ENCODE data around the gene TMEM250. TPM values are rescaled to one million over a fixed set of nuclear protein-coding genes. Genes with fewer than 3 reads are reported as not detected.

The TMEM250 gene
- total RNA-seq, 1 donor from 2014 or later, result 37.5 TPM

DNA sequence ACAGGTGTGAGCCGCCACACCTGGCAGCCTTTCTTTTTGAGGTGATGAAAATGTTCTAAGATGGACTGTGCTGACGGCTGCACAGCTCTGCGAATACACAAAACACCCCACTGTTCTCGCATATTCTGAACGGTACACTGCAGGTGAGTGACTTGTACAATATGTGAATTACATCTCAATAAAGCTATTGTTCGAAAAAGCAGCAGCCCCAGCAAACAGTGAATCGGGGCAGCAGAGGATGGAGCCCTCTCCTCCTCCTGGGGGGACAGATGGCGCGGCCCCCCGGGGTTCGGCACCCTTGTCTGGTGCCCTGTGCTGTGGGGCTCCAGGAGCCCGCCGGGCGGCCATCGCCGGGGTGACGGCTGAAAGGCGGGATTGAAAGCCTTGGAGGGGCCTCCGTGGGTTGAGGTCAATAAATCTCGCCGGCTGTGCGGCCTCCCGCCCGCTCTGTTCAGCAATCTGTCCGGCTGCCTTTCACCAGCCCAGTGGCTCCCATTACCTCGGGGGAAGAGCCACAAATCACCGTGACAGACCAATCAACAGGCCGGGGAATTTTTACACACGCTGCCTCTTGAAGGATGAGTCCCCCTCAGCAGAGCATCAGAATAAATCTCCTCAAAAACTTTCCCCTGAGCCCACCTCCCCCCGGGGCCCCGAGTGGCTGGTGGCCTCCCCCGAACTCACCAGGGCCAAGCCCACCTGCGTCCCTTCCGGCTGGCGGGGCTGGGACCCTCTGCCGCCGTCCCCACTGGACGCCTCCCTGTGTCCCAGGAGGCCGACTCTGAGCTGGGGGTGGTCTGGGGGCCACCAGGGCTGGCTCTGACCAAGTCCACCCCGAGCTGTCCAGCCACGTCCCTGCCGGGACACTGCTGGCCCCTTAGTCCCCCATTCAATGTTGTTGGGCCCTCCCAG is 37.8 kb upstream of the TMEM250 start:
- TF ChIP-seq, protein P1, sequence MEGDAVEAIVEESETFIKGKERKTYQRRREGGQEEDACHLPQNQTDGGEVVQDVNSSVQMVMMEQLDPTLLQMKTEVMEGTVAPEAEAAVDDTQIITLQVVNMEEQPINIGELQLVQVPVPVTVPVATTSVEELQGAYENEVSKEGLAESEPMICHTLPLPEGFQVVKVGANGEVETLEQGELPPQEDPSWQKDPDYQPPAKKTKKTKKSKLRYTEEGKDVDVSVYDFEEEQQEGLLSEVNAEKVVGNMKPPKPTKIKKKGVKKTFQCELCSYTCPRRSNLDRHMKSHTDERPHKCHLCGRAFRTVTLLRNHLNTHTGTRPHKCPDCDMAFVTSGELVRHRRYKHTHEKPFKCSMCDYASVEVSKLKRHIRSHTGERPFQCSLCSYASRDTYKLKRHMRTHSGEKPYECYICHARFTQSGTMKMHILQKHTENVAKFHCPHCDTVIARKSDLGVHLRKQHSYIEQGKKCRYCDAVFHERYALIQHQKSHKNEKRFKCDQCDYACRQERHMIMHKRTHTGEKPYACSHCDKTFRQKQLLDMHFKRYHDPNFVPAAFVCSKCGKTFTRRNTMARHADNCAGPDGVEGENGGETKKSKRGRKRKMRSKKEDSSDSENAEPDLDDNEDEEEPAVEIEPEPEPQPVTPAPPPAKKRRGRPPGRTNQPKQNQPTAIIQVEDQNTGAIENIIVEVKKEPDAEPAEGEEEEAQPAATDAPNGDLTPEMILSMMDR (conservative IDR thresholded peaks at IDR 0.05; ENCODE audit: low read depth, low read length), result no peak
- no peak for DNase-seq (ENCODE audit: low read depth)
- H3K4me3 ChIP-seq (ENCODE audit: low read depth, low read length), result no peak overlapping the region

DNA sequence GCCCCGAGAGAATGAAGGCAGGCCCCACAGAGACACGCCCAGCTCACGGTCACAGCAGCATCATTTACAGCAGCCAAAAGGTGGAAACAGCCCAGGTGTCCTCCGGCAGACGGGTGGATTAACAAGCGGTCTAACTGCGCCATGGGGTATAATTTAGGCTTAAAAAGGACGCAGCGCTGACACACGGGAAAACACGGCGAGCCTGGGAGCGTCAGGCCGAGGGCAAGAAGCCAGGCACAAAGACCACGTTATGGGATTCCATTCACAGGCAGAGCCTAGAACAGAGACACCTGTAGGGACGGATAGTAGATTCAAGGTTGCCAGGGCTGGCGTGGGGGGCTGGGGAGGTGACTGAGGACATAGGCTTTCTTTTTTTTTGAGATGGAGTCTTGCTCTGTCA is 36.9 kb upstream of the TMEM250 start:
- TF ChIP-seq, protein P1 (conservative IDR thresholded peaks at IDR 0.05; ENCODE audit: low read depth, low read length), result no peak
- no peak for DNase-seq (ENCODE audit: low read depth)
- no peak overlapping the region for H3K4me3 ChIP-seq (ENCODE audit: low read depth, low read length)

DNA sequence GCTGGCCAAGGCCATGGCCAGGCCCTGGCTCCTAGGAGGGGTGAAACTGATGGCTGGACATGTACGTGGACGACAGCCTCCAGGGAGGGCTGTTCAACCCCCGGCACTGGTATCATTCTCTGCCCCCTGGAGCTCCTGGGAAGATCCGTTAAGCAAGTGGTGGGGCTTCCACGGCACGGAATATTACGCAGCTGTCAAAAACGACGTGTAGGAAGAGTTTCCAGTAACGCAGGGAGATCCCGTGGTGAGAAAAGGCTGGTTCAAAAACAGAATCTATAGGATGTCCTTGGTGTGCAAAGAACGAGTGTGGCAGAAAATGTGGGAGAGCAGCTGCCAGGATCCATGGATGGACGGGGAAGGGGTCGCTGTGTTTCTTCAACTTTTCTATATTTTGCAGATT is 36.3 kb upstream of the TMEM250 start:
- TF ChIP-seq, protein P1 (conservative IDR thresholded peaks at IDR 0.05; ENCODE audit: low read depth, low read length), result no peak
- H3K4me3 ChIP-seq (ENCODE audit: low read depth, low read length), result no peak overlapping the region

DNA sequence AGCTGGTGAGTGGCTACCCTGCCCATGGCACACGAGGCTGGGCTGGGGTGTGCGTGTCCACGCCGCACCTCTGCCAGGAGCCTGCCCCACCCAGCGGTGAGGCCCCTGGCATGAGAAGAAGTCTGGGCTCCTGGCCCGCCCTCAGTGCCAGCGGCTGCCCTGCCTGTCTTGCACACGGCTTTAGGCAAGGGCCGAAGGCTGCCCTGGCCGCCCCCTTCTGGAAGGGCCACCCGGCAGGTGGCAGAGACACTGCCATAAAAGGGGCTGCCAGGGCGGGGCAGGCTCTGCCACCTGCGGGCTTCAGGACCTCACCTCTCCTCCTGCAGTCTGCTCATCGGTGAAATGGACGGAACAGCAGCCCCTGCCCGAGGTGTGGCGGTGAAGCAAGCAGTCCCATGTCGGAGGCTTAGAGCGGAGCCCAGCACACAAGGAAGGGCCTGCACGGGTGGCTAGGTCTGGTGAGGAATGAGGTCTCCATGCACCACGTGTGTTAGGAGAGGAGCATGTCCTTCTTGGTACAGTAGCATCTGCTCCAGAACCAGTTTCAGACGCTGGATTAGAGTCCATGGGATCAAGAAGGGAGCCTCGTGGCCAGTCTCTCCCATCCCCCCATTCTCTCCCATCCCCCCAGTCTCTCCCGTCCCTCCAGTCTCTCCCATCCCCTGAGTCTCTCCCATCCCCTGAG is 34.8 kb upstream of the TMEM250 start:
- no peak overlapping the region for H3K4me3 ChIP-seq (ENCODE audit: low read depth, low read length)
- TF ChIP-seq, protein P1 (conservative IDR thresholded peaks at IDR 0.05; ENCODE audit: low read depth, low read length), result no peak
- DNase-seq (ENCODE audit: low read depth), result no peak

More for the DNA sequence above, 36.3 kb upstream of the TMEM250 start:
- no peak for DNase-seq (ENCODE audit: low read depth)

DNA sequence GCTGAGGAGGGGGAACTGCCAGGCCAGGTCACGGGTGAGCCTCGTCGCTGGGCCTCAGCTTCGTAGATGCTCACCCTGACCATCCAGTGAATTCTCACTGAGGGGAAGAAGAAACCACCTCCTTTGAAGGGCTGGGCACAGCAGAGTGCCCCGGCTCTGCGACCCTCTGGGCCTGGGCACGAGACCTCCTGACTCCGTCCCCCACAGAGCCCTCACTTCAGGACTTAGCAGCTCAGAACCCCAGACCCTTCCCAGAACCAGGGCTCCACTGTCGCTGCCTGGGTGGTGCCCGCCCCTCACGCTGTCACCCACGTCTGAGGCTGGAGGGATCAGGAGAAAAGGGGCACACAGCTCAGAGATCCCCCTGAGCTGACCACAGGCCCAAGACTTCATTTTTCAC is 34.3 kb upstream of the TMEM250 start:
- DNase-seq (ENCODE audit: low read depth), result no peak
- TF ChIP-seq, protein P1 (conservative IDR thresholded peaks at IDR 0.05; ENCODE audit: low read depth, low read length), result no peak
- no peak overlapping the region for H3K4me3 ChIP-seq (ENCODE audit: low read depth, low read length)

DNA sequence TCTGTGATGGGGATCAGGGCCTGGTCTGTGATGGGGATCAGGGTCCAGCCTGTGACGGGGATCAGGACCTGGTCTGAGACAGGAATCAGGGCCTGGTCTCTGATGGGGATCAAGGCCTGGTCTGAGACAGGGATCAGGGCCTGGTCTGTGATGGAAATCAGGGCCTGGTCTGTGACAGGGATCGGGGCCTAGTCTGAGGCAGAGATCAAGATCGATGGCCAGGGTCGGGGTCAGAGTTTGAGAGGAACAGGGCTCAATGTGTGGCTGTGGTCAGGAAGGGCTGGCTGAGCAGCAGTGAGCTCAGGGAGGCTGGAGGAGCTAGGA is 33.8 kb upstream of the TMEM250 start:
- TF ChIP-seq, protein P1 (conservative IDR thresholded peaks at IDR 0.05; ENCODE audit: low read depth, low read length), result no peak
- DNase-seq (ENCODE audit: low read depth), result no peak
- no peak overlapping the region for H3K4me3 ChIP-seq (ENCODE audit: low read depth, low read length)

Measured in epithelial cell of proximal tubule (primary cell).